ENCODE measurements around the gene PLEKHO2. TPM values are rescaled to one million over a fixed set of nuclear protein-coding genes. Genes with fewer than 3 reads are reported as not detected.

The PLEKHO2 gene
- total and polyA plus RNA-seq, 2 of the 13 experiments (the other 11 are each of a cell fraction or from before 2014, with no cell fraction given), result 3.8 to 4.8 TPM

DNA sequence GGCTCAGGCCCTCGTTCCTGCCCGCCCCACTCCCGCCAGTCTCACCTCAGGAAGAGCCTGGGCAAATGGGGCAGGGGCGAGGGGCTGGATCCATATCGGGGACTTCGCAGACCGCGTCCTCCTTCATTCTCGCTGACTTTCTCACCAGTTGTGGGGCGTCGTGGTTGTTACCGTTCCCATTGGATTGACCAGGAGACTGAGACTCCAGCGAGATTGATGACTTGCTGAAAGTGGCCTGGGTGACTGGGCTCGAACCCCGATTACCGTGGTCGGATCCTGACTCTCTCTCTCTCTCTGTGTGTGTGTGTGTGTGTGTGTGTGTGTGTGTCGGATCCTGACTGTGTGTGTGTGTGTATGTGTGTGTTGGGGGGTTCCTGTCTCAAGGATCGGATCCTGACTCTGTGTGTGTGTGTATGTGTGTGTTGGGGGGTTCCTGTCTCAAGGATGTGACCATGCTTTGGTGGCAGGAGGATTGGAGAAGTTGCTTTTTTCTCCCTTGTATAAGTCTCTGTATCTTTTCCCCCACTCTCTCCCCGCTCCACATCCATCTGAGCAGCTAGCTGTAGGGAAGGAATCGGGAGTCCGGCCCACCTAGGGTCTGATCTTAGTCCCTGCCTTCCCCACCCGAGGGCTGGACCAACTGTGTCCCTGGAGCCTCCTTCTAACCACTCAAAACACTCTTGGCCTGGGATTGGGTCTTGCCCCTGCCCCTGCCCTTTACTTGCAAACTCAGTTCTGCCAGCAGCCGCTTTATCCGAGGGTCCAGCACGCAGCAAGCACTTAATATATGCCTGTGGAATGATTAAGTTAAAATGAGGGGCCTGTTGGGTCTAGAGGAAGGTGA lies 603 bp downstream of the PLEKHO2 start (continued):
- TF ChIP-seq ZNF33B (CRISPR knock-in tag; IDR thresholded peaks at IDR 0.05), result no peak
- no peak for TF ChIP-seq EZH2 (conservative IDR thresholded peaks at IDR 0.05; ENCODE audit: low read depth, low read length)
- no peak for TF ChIP-seq ZNF431 (CRISPR knock-in tag; IDR thresholded peaks at IDR 0.05; ENCODE audit: borderline replicate concordance, low read depth)
- no peak for TF ChIP-seq TAF1 (CRISPR knock-in tag; IDR thresholded peaks at IDR 0.05)
- TF ChIP-seq, protein P1, sequence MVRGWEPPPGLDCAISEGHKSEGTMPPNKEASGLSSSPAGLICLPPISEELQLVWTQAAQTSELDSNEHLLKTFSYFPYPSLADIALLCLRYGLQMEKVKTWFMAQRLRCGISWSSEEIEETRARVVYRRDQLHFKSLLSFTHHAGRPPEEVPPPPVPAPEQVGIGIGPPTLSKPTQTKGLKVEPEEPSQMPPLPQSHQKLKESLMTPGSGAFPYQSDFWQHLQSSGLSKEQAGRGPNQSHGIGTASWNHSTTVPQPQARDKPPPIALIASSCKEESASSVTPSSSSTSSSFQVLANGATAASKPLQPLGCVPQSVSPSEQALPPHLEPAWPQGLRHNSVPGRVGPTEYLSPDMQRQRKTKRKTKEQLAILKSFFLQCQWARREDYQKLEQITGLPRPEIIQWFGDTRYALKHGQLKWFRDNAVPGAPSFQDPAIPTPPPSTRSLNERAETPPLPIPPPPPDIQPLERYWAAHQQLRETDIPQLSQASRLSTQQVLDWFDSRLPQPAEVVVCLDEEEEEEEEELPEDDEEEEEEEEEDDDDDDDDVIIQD (CRISPR knock-in tag; IDR thresholded peaks at IDR 0.05; ENCODE audit: low read depth), result no peak
- TF ChIP-seq NPAS2 (CRISPR knock-in tag; IDR thresholded peaks at IDR 0.05; ENCODE audit: borderline replicate concordance), result no peak
- TF ChIP-seq ZNF180 (CRISPR knock-in tag; IDR thresholded peaks at IDR 0.05; ENCODE audit: borderline replicate concordance, low read depth), result no peak
- TF ChIP-seq, protein P2, sequence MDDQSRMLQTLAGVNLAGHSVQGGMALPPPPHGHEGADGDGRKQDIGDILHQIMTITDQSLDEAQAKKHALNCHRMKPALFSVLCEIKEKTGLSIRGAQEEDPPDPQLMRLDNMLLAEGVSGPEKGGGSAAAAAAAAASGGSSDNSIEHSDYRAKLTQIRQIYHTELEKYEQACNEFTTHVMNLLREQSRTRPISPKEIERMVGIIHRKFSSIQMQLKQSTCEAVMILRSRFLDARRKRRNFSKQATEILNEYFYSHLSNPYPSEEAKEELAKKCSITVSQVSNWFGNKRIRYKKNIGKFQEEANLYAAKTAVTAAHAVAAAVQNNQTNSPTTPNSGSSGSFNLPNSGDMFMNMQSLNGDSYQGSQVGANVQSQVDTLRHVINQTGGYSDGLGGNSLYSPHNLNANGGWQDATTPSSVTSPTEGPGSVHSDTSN (CRISPR knock-in tag; IDR thresholded peaks at IDR 0.05; ENCODE audit: borderline replicate concordance), result no peak
- TF ChIP-seq, protein P3, sequence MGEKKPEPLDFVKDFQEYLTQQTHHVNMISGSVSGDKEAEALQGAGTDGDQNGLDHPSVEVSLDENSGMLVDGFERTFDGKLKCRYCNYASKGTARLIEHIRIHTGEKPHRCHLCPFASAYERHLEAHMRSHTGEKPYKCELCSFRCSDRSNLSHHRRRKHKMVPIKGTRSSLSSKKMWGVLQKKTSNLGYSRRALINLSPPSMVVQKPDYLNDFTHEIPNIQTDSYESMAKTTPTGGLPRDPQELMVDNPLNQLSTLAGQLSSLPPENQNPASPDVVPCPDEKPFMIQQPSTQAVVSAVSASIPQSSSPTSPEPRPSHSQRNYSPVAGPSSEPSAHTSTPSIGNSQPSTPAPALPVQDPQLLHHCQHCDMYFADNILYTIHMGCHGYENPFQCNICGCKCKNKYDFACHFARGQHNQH (CRISPR knock-in tag; IDR thresholded peaks at IDR 0.05), result 0 out of 2 replicates have a peak, but pooled peaks have one; percentile 19
- 0 out of 2 replicates have a peak, but pooled peaks have one; percentile 3 for TF ChIP-seq HOXD1 (CRISPR knock-in tag; IDR thresholded peaks at IDR 0.05)
- TF ChIP-seq, protein P4, sequence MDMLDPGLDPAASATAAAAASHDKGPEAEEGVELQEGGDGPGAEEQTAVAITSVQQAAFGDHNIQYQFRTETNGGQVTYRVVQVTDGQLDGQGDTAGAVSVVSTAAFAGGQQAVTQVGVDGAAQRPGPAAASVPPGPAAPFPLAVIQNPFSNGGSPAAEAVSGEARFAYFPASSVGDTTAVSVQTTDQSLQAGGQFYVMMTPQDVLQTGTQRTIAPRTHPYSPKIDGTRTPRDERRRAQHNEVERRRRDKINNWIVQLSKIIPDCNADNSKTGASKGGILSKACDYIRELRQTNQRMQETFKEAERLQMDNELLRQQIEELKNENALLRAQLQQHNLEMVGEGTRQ (IDR thresholded peaks at IDR 0.05; ENCODE audit: low read depth, low read length), result no peak
- TF ChIP-seq, protein P4 (CRISPR knock-in tag; IDR thresholded peaks at IDR 0.05; ENCODE audit: borderline replicate concordance), result no peak
- no peak for TF ChIP-seq GPN1 (CRISPR knock-in tag; IDR thresholded peaks at IDR 0.05; ENCODE audit: borderline replicate concordance)
- TF ChIP-seq POGZ (CRISPR knock-in tag; IDR thresholded peaks at IDR 0.05), result no peak
- TF ChIP-seq ZNF598 (CRISPR knock-in tag; IDR thresholded peaks at IDR 0.05; ENCODE audit: borderline replicate concordance), result no peak
- TF ChIP-seq TP53 (CRISPR knock-in tag; conservative IDR thresholded peaks at IDR 0.05), result no peak
